Activated CD8-positive, alpha-beta memory T cell treated with anti-CD3 and anti-CD28 coated beads for 24 hours (primary cell): ENCODE data around the gene TM2D1.

ENCODE experiments used
- DNase-seq: peaks from one replicate; pipeline ENCODE4 v3.0.0-alpha.2; 2020

Gene TM2D1

DNA sequence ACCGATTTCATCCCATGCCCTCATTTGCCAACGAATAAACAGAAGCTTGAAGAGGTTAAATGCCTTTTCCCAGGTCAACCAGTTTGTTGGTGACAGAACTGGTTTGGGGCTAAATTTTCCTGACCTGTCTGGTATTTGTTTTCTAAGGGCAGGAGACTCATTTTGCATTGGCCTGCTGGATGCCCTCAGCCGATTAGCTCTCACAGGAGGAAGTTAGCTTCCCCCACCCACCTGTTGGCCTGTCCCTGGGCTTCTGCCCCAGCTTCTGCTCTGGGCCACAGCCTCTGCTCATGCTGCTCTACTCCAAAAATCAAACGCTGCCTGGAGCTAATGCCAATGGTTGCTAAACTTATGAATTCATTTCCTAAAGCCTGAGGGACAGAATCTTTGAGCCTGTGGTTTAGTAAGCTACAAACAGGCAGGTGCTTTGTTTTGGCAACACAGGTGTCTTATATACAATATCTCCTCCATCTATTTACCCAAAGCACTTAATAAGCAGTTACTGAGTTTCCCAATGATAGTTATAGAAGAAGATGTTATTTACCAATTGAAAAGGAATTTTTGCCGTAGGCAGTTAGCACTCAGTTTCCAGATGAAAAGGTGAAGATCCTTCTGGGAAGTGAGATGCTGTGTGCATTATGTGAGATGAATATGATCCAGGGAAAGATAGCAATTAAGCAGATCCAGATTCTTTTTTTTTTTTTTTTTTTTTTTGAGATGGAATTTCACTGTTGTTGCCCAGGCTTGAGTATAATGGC is 82.3 kb downstream of the TM2D1 start:
- DNase-seq, result no peak

DNA sequence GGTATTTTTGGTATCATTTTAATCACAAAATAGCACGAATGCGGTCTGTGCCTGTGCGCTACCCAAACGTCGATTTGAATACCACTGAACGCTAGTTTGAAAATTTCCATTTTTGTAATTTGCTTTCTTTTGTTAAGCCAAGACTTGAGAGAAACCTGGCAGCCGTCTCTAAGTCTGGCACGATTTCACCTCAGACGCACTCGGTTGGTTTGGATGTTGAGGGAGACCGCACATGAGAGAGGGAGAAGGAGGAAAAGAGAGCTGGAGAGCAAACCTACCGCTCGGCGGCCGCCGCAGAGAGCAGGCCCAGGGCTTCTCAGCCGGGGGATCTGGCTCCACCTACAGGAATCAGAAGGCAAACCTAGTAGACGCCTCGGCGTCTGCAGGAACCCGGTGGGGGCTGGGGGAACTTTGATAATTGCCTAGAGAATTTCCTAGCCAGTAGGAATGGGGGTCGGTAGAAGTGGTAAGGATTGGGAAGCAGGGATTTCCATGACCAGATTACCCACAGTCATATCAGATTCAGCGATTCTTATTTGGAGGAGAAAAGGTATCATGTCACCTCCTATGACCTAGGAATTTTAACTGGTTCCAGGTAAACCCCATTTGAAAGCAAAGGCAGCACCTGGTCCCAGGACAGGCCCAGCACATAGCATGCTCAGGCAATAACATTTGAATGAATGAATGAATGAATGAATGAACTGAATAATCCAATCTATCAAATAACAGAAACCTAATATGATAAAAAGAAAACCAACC is 83.2 kb downstream of the TM2D1 start:
- peak; percentile 79 for DNase-seq

DNA sequence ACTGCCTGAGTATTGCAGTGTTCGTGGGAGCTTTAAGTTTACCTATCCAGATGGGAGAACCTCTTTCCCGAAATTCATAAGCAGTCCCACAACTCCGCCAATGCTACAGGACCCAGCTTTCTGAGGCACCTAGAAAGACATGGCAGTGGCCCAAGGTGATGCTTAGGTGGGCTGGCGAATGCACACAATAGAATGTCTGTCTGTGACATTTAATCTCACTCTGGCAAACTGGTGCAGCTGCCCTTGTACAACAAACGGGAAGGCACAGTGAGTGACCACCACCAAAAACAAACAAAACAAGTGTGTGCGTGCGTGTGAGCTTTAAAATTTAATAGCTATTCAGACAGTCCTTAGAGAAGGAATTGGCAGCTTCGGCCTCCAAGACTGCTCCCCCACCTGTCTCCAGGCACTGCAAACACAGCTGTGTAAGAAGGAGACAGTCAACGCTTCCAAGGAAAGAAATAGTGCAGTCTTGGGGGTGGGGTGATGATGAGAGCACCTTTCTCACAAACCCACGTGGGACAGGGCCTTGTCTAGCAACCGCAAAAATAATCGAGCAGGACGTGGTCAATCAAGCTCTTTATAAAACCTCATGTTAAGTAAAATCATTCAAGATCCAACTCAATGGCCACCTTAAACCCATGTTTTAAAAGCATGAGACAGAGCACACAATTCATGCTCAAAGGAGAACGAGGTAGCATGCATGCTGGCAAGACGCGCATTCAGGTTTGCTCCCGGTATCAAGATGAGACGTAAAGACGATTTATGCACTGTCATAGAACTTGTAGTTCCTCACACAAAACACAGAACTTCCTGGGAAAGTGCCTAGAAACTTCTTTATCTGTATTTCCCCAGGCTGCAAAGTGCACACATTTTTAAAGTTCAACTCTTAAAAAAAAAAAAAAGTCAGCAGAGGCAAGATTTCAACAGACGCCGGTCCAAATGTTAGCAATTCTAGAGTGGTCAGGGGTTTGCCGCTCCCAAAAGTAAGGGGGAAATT is 84.1 kb downstream of the TM2D1 start:
- DNase-seq, result no peak

DNA sequence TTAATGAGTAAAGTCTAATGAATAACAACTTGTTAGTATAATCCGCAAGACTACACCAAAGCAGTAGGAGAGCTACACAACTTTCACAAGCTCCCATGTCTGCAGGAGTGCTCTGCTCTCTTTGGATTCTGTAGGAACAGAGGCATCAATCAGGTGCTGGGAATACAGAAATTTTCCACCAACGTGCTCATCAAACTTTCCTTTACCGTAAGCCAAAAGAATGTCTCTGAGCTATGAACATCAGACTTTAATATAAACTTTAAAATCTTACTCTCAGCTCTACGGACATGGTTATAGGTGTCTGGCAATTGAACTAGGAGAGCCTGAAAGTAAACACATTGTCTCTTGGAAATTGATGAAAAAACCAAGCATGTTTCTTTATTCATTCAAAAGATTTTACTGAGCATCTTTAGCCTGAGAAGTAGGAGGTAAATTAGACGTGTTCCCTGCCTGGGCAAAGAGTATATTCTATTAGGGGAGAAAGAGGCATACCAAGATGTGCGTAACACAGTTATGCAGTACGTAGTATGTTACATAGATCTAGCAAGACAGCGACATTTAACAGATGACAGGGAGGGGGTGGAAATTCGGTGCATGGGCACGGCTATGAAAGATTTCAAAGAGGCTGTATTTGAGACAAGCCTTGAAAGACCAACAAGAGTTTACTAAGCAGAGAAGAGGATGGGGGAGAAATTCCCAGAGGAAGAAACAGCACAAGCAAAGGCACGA is 85.2 kb downstream of the TM2D1 start:
- no peak for DNase-seq

DNA sequence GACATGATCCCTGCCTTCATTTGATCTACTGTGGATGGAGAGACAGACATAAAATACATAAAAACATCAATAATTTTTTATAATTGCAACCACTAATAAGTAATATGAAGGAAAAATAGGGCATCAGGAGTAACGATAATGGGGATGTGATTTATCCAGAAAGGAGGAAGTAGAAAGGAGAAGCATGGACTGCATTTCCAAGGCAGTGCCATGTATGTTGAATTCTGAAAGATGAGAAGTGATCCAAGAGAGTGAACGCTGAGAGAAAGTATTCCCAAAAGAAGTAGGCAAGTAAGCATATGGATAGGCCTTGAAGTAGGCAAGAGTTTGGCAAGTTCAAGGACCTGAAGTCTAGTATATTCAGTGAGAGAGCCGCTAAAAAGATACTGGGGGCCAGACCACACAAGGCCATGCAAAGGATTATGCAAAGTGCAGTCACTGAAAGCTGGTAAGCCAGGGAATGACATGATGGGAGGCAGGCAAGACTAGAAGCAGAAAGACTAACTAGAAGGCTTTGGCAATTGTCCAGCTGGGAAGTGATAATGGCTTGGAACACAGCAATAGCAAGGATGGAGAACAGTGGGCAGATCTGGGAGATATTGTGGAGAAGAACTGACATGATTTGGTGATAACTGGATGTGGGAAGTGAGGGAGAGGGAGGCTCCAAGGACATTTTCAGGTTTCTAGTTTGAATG is 85.9 kb downstream of the TM2D1 start:
- no peak for DNase-seq

DNA sequence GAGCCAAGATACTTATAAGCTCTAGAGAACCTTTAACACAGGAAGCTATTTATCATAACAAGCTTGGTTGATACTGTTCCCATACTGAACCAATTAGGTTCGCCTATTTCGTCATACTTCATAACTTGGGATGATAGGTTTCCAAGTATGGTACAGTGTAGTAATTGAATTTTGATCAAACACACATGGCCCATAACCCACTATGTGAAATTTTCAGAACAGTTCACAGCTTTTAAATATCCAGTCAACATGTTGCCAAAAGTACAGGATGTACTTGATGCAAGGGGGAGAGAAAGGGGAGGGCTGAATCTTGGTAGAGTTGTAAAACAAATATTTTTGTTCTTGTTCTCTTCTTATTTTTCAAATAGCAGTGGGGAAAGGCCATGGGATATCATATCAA is 86.6 kb downstream of the TM2D1 start:
- DNase-seq, result no peak

DNA sequence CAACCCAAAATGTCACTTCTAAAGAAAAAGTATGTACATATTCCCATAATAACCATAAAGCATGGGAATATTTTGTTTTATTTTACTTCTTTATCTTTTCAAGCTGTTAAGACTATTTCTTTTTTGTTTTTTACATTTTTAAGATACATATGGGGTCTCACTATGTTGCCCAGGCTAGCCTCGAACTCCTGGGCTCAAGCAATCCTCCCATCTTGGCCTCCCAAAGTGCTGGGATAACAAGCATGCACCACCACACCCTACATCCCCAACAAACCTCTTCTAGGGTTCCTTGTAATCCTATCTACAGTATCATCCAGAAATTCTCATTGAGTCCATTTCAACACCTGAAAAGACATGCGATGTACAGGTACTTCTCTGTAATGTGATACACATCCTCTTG is 87.5 kb downstream of the TM2D1 start:
- DNase-seq, result no peak

DNA sequence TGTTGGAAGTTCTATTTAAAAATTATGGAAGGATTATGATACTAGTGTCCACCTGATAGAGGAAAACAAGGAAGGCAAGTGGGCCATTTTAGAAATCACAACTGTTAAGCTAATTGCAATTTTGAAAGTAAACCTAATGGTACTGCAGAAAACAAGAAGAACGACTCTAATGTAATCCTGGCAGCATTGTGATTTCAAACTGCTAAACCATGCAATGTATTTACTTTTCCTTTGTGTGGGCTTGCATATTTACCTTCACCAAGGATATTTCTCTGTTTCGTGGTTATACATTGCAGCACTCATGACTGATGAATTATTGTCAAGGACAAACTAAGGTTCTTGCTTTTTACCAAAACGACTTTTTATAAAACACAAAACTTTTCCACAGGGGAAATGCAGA is 88.1 kb downstream of the TM2D1 start:
- DNase-seq, result no peak

DNA sequence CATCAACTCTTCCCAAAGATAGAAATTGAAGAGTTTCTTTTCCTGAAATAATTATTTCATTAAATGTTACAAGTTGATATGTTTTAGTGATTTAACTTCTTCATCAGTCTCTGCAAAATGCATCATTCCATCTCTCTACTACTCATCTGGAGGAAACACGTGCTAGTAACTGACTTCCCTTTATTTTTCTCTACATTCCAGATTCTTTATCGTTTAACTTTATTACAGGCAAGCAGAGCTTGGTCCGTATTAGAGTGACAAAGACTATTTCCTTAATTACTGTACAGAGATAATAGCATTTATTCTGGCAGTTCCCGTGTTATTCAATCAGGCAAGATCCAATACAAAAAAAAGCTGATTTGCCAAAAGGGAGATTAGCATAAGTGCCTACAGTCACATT is 88.6 kb downstream of the TM2D1 start:
- DNase-seq, result no peak

DNA sequence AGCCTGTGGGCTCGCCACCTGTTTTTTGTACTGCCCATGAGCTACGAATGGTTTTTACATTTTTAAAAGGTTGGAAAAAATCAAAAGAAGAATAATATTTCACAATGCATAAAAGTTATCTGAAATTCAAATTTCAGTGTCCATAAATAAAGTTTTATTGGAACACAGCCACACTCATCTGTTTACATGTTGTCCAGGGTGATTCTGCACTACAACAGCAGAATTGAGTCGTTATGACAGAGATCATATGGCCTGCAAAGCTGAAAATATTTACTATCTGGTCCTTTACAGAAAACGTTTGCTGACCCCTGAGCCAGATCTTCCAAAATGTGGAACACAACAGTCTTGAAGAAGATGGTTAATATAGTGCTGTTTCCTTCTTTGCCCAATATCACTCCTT is 89.4 kb downstream of the TM2D1 start:
- DNase-seq, result no peak

DNA sequence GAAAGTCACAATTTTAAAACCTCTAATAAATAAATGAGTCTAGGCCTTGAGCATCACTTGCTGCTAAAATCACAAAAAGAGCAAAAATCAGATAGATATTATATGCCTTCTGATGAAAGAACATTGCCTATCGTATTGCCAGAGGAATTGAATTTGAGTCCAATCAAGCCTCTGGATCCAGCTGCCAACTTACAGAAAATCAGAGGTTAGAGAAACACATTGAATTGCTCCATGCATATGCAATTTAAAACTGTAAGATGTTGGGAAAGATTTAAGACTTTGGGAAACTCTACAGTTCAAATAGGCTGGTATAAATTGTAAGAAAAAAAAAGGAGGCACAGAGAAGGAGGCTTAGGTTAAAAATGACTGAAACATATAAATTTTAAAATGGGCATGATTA is 93.5 kb downstream of the TM2D1 start:
- DNase-seq, result no peak
